Neutrophil (primary cell): Measurements from ENCODE around the gene SLC22A13.
A peak's percentile ranks its signal among the peaks of the same experiment; 100 is the strongest.

Experiments used
- H3K27ac ChIP-seq: fragments of 200-600 bp; sonication (generic); 2 replicates; pipeline ENCODE4 v1.5.1; 2016; ENCODE audit warnings: mild to moderate bottlenecking, moderate library complexity
- H3K27me3 ChIP-seq: fragments of 200-600 bp; sonication (generic); 2 replicates; pipeline ENCODE4 v1.6.0; 2016; ENCODE audit warnings: mild to moderate bottlenecking
- H3K36me3 ChIP-seq: fragments of 200-600 bp; sonication (generic); 2 replicates; pipeline ENCODE4 v1.5.1; 2017
- H3K4me1 ChIP-seq, 2 experiments: fragments of 200-600 bp in 1 of 2; sonication (generic) in 1 of 2; 1 replicate in 1 of 2; 2 replicates in 1 of 2; pipeline versions ENCODE4 v1.5.1 to v1.6.1; 2013 to 2016; ENCODE audit warnings: low read depth in 1 of 2, low read length in 1 of 2, mild to moderate bottlenecking in 1 of 2, moderate library complexity in 1 of 2; ENCODE audit not compliant: control insufficient read depth in 1 of 2, insufficient read depth in 1 of 2
- H3K4me3 ChIP-seq, 2 experiments: fragments of 200-600 bp in 1 of 2; sonication (generic) in 1 of 2; 1 replicate in 1 of 2; 2 replicates in 1 of 2; pipeline ENCODE4 v1.5.1; 2013 to 2016; ENCODE audit warnings: low read depth in 1 of 2, low read length in 1 of 2, mild to moderate bottlenecking in 1 of 2, moderate library complexity in 1 of 2
- H3K9me3 ChIP-seq: fragments of 200-600 bp; sonication (generic); 2 replicates; pipeline ENCODE4 v1.5.1; 2016
- TF ChIP-seq, protein P1 (sequence below): fragments of 200-600 bp; sonication (generic); IDR thresholded peaks from 2 replicates; pipeline ENCODE4 v1.5.1; 2016; ENCODE audit warnings: antibody characterized with exemption

Gene SLC22A13

DNA sequence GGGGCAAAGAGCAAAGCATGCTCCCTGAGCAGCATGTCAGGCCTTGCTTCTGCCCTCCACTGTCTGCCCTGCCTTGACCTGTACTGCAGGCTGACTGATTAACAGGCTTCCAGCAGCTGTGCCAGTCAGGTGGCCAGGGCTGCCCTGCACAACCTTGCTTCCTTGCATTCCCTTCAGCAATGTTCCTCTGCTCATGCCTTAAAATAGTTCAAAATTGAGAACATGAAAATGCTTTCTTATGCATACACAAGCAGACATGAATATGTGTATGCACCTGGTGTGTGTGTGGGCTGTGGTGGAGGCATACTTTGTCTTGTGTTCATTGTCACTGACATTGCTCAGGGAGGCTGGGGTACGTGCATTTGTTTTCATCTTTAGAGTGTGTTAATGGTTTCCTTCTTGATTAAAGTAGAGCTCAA lies 1.2 kb upstream of the SLC22A13 start:
- Histone ChIP-seq H3K27me3 (no peaks in the 10 kb centered on the region), H3K4me3 (no peak overlapping the region), H3K9me3 (no peaks in the 10 kb centered on the region), H3K36me3 (no peaks in the 10 kb centered on the region), H3K4me1 (peaks cover 36 to 37% of the 10 kb centered on the region in 2 experiments), H3K27ac (no peak overlapping the region)
- TF ChIP-seq, protein P1, sequence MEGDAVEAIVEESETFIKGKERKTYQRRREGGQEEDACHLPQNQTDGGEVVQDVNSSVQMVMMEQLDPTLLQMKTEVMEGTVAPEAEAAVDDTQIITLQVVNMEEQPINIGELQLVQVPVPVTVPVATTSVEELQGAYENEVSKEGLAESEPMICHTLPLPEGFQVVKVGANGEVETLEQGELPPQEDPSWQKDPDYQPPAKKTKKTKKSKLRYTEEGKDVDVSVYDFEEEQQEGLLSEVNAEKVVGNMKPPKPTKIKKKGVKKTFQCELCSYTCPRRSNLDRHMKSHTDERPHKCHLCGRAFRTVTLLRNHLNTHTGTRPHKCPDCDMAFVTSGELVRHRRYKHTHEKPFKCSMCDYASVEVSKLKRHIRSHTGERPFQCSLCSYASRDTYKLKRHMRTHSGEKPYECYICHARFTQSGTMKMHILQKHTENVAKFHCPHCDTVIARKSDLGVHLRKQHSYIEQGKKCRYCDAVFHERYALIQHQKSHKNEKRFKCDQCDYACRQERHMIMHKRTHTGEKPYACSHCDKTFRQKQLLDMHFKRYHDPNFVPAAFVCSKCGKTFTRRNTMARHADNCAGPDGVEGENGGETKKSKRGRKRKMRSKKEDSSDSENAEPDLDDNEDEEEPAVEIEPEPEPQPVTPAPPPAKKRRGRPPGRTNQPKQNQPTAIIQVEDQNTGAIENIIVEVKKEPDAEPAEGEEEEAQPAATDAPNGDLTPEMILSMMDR: no peak

DNA sequence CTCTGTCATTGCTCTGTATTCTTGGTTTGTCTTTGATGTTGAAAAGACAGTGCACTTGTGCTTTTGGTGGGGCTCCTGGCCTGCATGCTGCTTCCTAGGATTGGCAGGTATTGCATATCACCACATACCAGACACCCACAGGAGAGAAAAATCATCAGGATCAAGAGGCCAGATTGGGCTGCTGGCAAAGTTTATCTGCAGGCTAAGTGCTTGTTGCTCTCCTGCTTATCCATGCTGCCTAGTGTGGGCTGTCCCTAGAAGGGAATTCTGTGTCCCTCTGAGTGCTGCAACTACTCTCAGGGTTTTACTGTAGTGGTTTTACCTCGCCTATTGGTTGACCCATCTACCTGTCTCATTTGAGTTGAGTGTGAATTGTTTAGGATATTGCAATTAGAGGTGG lies 833 bp upstream of the SLC22A13 start:
- H3K4me1 ChIP-seq: peaks cover 34% of the 10 kb centered on the region in 2 experiments
- H3K9me3 ChIP-seq: no peaks in the 10 kb centered on the region
- no peak overlapping the region for H3K4me3 ChIP-seq
- TF ChIP-seq, protein P1: no peak
- no peaks in the 10 kb centered on the region for H3K27me3 ChIP-seq
- H3K27ac ChIP-seq: no peak overlapping the region
- H3K36me3 ChIP-seq: no peaks in the 10 kb centered on the region

DNA sequence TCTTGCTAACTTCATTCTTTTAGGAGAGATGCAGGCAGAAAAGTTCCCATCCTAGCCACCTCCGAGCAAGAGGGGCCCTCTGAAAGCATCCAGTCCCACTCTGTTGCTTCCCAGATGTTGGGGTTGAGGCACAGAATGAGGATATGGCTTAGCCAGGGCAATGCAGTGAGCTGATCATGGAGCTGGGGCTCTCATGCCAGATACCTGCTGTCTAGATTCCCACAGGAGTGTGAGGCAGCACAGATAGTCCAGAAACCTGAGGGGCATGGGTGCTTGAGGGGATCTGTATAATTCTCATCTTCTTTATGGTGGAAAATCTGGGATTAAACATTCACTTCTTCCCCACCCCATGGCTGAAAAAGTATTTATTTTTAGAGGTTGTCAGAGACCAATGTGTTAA lies 1.2 kb downstream of the SLC22A13 start:
- Histone ChIP-seq H3K27me3 (no peaks in the 10 kb centered on the region), H3K4me3 (no peak overlapping the region), H3K9me3 (no peaks in the 10 kb centered on the region), H3K4me1 (peaks cover 28% of the 10 kb centered on the region in 2 experiments), H3K36me3 (no peaks in the 10 kb centered on the region), H3K27ac (peak overlapping the region; percentile 84)
- TF ChIP-seq, protein P1: no peak

DNA sequence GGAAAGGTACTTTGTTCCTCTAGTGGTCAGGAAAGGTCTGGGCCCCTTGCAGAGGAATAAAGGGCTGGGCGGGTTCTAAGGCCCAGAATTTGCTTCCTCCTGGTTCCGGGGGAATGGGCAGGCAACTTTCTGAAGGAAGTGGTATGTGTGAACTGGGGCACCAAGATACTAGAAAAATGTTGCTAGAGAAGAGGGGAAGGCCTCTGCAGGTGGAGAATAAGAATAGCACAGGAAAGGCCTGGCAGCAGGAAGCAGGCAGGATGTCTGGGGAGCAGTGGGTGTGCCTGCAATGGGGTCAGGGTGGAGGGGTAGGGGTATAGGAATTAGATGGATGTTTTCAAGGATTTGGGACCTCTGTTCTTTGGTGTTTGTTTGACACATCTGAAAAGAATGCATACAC lies 2.0 kb downstream of the SLC22A13 start:
- no peaks in the 10 kb centered on the region for H3K9me3 ChIP-seq
- H3K4me1 ChIP-seq: peaks cover 28% of the 10 kb centered on the region in 2 experiments
- TF ChIP-seq, protein P1: no peak
- no peaks in the 10 kb centered on the region for H3K36me3 ChIP-seq
- peak overlapping the region; percentile 84 for H3K27ac ChIP-seq
- H3K4me3 ChIP-seq: peak overlapping the region in 1 of 2 experiments; percentile 43
- H3K27me3 ChIP-seq: no peaks in the 10 kb centered on the region

DNA sequence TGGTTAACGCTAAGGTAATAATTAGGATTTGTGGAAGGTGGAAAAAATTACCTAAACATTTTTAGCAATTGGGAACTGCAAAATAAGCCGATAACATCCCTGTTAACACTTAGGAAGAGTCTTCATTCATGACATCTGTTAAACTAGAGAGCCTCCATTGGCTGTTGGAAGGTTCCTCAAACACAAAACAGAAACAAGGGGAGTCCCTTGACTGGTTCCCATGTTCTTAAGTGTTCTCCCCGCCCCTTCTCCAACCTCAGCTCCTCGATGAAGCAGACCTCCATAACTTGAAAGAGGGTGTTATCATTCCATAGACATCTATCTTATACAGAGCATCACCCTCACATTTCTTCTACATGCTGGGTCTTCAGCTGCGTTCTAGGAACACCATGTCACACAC lies 2.5 kb downstream of the SLC22A13 start:
- peak overlapping the region; percentile 43 for H3K4me3 ChIP-seq
- no peaks in the 10 kb centered on the region for H3K27me3 ChIP-seq
- H3K36me3 ChIP-seq: no peaks in the 10 kb centered on the region
- no peaks in the 10 kb centered on the region for H3K9me3 ChIP-seq
- TF ChIP-seq, protein P1: no peak
- H3K4me1 ChIP-seq: peaks cover 28% of the 10 kb centered on the region in 2 experiments
- peak overlapping the region; percentile 84 for H3K27ac ChIP-seq

DNA sequence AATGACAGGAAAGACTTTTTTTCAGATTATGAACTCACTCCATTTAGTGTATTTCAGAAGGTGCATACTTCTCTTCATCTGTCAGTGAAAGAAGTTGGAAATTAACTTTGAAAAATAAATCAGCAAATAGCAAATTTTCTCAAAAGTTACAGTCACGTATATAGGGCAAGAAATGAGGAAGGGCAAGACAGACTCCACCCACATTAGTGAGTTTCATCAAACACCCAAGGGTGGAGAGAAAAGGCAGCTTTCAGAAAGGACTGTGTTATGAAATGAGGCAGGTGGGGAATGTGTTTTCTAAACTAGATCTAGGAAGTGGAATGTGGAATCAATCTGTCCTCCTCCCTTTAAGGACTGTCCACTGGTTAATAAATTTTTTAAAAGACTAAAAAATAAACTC lies 2.9 kb downstream of the SLC22A13 start:
- H3K4me3 ChIP-seq: peak overlapping the region; percentile 43
- H3K36me3 ChIP-seq: no peaks in the 10 kb centered on the region
- H3K9me3 ChIP-seq: no peaks in the 10 kb centered on the region
- TF ChIP-seq, protein P1: no peak
- H3K4me1 ChIP-seq: peaks cover 28% of the 10 kb centered on the region in 2 experiments
- H3K27me3 ChIP-seq: no peaks in the 10 kb centered on the region
- H3K27ac ChIP-seq: peak overlapping the region; percentile 84
